Stimulated activated naive CD4-positive, alpha-beta T cell (primary cell): Measurements from ENCODE around the gene GPR39.

Experiments used
- DNase-seq, 6 experiments: peaks; one replicate each; lab custom pipeline; 2025; lab: John Stamatoyannopoulos, UW

The GPR39 gene

GRCh38 chr2:132604561-132604960 is 188.0 kb downstream of the GPR39 start:
- no peak for DNase-seq

GRCh38 chr2:132605236-132606180 is 188.9 kb downstream of the GPR39 start:
- DNase-seq, result no peak

DNA sequence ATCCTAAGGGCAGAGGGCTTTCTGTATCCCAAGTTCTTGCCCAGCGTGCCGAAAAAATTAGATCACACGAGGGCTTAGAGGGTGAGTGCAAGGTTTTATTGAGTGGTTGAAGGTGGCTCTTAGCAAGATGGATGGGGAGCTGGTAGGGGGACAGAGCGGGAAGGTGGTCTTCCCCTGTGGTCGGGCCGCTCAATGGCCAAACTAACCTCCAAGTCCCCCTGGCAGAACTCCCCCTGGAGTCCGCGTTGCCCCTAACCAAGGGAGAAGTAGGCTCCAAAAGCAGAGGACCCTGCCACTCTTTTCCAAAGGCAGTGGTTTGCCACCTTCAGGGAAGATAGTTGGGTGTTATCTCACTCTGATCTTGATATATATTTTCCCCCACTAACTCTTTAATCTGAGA is 190.0 kb downstream of the GPR39 start:
- DNase-seq, result no peak

DNA sequence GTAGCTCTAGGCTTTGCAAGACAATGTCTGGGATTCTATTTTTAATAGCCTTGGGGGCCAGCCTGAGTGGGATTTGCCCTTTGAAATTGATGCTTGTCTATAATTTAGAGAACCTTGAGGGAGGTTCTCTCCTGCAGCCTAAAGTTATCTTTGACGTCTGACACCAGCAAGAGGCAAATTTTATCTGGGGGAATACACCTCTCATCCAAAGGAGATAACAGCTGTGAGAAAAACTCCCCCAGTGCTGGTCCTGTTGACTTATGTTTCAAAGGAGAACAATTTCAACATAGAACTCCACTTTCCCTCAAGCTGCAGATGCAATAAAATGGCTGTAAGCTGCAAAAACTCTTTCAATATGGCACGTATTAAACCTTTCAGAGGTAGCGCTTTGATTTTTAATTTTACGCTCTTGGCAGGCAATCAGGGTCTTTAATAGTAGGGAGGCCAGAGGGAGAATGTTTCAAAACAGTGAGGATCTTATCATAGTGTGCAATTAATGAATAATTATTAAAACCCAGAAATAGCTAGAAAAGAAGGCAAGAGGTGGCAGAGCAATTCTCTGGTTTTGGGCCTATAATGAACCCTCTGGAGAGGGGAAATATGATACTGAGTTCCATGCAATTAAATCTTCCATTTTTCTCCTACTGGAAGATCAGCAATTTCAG is 191.0 kb downstream of the GPR39 start:
- no peak for DNase-seq

GRCh38 chr2:132608311-132608710 is 191.7 kb downstream of the GPR39 start:
- no peak for DNase-seq

DNA sequence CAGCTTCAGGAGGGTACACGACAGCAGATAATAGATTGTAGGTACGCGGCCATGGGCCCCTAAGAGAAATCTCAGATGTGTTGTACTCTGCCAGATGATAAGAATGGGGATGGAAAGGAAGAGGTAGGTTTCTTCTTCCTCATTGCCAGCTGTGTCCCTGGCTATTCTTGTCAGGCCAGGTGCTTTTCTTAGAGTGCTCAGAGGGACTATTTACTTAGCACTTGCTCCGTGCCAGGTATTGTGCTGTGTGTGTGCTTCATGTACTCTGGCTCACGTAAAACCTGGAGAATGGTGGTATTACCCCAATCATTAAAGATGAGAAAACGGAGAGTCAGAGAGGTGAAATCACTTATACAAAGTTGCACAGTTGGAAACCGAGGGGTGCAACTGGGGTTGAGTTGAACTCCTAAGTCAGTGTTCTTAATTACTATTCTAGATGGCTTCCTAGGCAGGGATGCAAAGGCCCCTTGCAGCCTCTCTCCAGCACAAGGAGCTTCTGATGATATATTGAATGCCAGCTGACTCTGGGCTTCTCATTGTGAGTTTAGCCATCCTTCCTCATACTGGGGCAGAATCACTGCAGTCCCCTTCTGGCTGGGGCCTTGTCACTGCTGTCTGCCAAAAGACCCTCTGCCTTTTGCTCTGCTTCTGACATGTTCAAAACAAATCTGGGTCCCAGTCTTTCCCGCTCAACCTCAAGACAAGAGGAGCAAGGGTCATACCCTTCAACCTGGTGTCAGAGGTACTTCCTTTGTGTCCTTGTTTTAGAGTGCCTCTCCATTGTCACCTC is 192.7 kb downstream of the GPR39 start:
- no peak for DNase-seq

DNA sequence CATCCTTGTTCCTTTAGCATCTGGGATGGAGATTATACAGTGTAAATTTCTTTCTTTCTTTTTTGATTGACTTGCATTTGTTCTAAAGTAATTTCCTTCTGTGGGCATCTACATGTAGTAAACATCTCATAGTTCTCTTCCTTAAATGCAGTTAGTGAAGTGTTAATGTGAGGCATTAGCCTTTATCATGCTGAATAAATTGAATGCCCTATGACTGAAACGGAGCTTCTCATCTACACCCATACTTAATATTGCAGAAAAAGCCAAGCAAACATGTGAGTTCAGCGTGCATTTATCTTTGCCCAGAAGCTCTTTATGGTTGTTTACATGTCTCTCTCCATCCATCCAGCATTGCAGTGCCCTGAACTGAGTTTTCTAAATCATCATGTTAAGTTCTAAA is 195.1 kb downstream of the GPR39 start:
- DNase-seq, result no peak

- DNase-seq, result no peak
These were observed 198.9 kb downstream of the GPR39 start for GRCh38 chr2:132615329-132616085.

DNA sequence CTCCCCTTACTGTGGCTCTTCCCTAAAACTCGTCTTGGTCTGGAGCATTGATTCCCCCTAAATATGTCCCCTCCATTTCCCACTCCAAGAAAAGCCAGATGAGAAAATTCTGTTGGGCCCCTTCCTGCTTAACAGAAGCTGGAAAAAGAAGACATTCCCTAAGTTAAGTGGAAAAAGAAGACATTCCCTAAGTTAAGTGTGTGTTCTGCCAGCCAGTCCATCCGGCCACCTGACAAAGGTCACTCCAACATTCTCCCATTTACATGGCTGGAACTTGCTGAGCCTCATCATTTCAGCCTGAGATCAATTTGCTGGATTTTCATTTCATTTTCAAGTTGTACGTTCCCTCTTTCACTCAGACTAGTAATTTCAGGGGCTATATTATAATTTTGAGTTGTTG is 201.4 kb downstream of the GPR39 start:
- no peak for DNase-seq

- no peak for DNase-seq
These were observed 202.1 kb downstream of the GPR39 start for GRCh38 chr2:132618734-132619133.

GRCh38 chr2:132620115-132620514 is 203.5 kb downstream of the GPR39 start:
- no peak for DNase-seq

GRCh38 chr2:132621131-132621875 is 204.7 kb downstream of the GPR39 start:
- no peak for DNase-seq

DNA sequence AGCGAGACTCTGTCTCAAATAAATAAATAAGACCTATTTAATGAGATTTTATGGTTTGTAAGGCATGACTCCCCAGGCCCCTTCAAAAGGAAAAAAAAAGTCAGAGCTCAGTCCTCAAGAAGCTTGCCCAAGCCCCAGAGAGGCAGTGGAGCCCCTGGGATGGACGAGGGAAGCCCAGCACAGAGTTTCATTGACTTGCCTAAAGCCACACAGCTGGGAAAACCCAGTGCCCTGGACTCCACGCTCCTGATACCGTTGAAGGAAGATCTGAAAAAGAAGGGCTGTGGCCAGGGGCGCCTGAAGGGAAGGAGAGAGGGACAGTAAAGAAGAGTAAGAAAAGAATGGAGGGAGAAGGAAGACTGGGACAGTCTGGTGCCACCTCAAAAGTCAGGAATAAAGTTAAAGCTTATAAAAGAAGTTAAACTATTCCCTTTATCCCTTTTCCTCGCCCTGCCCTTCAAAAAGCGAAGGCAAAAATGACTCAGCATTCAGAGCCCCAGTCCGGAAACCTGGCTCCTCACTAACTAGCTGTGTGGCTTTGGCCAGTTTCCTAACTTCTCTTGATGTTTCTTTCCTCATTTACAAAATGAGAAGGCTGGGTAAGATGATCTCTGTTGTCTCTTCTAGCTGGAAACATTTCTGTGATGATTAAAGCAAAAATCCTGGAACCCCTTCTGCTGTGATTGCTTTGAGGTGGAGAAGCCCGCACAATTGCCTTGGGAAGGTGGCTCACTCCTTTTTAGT is 206.7 kb downstream of the GPR39 start:
- DNase-seq, result no peak

- no peak for DNase-seq
These were observed 210.9 kb downstream of the GPR39 start for GRCh38 chr2:132627536-132627935.

DNA sequence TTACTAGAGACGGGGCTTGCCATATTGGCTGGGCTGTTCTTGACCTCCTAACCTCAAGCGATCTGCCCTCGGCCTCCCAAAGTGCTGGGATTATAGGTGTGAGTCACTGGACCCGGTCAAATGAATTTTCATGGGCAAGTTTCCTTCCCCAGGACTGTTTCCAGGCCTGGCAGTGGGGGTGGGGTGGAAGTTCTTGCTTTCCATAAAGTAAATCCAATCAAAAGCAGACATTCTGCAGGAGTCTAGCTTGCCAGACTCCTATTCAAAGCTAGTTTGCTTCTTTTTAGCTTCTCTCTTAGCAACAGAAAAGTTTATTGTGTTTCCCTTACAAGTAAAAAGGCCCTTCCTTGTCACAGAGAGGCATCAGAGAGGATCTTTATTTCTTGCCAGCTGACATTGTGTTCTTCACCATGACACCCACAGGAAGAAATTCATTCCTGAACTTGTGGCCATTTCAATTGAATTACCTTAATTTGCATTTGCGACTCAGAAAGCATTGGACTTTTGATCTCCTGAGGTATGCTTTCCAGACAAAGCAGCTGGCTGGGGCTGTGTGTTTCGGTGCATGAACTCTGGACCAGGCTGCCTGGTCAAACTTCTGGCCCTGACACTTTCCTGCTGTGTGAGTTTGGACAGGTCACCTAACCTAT is 215.5 kb downstream of the GPR39 start:
- DNase-seq, result no peak

- DNase-seq, result no peak
These were observed 217.0 kb downstream of the GPR39 start for GRCh38 chr2:132633635-132634034.

DNA sequence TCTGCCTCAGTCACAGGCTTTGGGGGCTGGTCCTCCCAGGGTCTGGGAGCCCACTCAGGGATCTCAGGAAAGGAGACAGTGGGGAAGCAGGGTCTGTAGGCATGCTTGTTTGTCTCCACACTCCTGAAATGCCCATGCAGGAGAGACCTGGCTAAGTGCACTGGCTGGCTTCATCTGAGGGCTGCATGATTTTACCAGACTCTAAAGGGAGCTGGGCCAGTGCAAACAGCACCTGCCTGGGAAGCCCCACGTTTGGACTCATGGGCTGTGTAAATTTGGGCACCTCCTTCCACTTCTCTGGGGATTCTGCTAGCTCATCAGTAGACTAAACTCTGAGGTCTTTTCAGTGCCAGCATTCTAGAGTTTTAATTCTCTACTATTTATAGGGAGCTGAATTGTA is 219.7 kb downstream of the GPR39 start:
- no peak for DNase-seq

DNA sequence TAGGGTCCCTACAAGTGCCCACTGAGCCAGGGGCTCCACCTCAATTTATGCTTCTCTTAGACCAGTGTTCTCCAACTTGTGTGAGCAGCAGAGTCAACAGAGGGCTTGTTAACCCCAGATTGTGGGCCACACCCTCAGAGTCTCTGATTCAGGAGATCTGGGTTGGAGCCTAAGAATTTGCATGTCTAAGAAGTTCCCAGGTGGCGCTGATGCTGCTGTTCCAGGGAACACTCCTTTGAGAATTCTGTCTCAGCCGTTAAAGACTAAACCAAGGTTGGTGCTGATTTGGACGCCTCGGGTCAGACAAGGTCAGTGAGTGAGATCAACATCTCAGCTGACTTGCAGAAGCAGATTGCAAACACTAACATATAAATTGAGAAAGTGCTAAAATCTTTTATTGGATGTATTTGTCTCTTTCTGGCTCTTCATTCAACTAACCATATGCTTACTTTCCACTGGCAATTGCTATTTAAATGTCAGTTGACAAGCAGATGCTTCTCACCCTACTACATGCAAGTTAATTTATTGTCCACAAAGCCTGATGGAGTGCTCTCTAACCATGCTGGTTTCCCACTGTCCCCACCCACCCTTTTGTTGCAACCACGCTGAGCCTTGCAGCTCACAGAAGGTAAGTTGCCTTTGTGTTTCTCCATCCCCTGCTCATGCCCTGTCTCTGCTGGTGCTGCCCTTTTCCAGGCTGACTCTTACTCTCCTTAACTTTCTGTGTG is 221.9 kb downstream of the GPR39 start:
- DNase-seq, result no peak

DNA sequence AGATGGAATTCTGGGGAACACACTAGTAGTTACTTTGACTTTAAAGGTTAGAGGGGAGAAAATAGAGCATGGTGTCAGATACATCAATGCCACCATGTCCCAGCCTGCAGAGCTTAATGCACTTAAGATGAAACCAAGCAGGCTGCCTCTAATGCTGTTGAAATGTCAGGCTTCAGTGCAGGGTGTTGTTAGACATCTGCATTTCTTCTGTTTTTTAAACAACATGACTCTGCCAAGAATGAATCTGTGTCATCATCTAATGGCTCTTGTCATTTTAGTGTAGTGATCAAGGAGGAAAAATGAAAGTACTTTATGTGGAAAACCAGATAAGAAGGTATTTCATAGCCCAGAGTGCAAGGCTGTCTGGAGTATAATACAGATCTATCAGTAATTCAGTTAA is 223.5 kb downstream of the GPR39 start:
- DNase-seq, result no peak
